Stomach (tissue), 9 donors: ENCODE results near the gene HLA-E. TPM values are rescaled to one million over a fixed set of nuclear protein-coding genes. Genes with fewer than 3 reads are reported as not detected.
A peak's percentile ranks its signal among the peaks of the same experiment; 100 is the strongest.

Experiments used
- DNase-seq, 2 donors: peaks; one replicate each; pipeline versions ENCODE4 v3.0.0 to v3.0.0-alpha.2; 2013 to 2019
- H3K27ac ChIP-seq, 5 donors: fragments of 200-600 bp in 4 of 5; sonication (generic) in 4 of 5; one replicate each; pipeline ENCODE4 v1.5.1; 2013 to 2019; ENCODE audit warnings: mild to moderate bottlenecking in 1 of 5, moderate library complexity in 1 of 5
- H3K27me3 ChIP-seq, 3 donors: fragments of 200-600 bp; sonication (generic); one replicate each; pipeline ENCODE4 v1.5.1; 2017 to 2019; ENCODE audit warnings: mixed run types in 1 of 3
- H3K36me3 ChIP-seq, 4 donors: fragments of 200-600 bp; sonication (generic); 1 replicate in 3 of 4; 2 replicates in 1 of 4; pipeline ENCODE4 v1.5.1; 2016 to 2019
- H3K4me1 ChIP-seq, 4 donors: fragments of 200-600 bp; sonication (generic); one replicate each; pipeline ENCODE4 v1.5.1; 2016 to 2019
- H3K4me3 ChIP-seq, 4 donors: fragments of 200-600 bp; sonication (generic) in 3 of 4; one replicate each; pipeline ENCODE4 v1.5.1; 2016 to 2019; ENCODE audit warnings: mild to moderate bottlenecking in 1 of 4
- H3K9me3 ChIP-seq, 4 donors: fragments of 200-600 bp; sonication (generic); one replicate each; pipeline ENCODE4 v1.5.1; 2016 to 2019
- CTCF ChIP-seq, 7 experiments: fragments of 450-650 bp in 4 of 7; fragments of 200-600 bp in 3 of 7; sonication (generic) in 3 of 7; IDR thresholded peaks; one replicate each; pipeline ENCODE4 v1.5.1; 2016 to 2019; ENCODE audit warnings: antibody characterized with exemption in 7 of 7, control low read depth in 2 of 7, mild to moderate bottlenecking in 1 of 7
- EP300 ChIP-seq: sonication (generic); formaldehyde crosslinking; IDR thresholded peaks from one replicate; pipeline ENCODE4 v1.6.1; 2017; ENCODE audit warnings: antibody characterized with exemption
- POLR2A ChIP-seq, 4 donors: fragments of 450-650 bp; IDR thresholded peaks; one replicate each; pipeline ENCODE4 v1.6.1; 2016; ENCODE audit warnings: antibody characterized with exemption in 4 of 4, control low read depth in 2 of 4, mild to moderate bottlenecking in 1 of 4, moderate library complexity in 1 of 4
- POLR2AphosphoS5 ChIP-seq, 3 donors: sonication (generic); formaldehyde crosslinking; IDR thresholded peaks; one replicate each; pipeline ENCODE4 v1.6.1; 2016; ENCODE audit warnings: antibody characterized with exemption in 3 of 3
- WGBS, 5 donors: extraction: QIAGEN DNeasy Blood & Tissue Kit in 3 of 5; methylation state at CpG; one replicate each; pipeline versions ENCODE4 v1.1.5 to v1.1.7; 2013 to 2018; 5-methylcytosine and 5-hydroxymethylcytosine counted together
- intact Hi-C: fragments of 100-400 bp; cut with DNase I; formaldehyde crosslinking; loops from one replicate; pipeline ENCODE4 v1.15.1; 2023; ENCODE audit warnings: low total_unique reads
- polyA plus RNA-seq, 3 donors: library from polyadenylated mRNA; stranded (reverse); fragments of 200-250 nt; gene quantifications; one replicate each; pipeline ENCODE4 v1.2.3, GENCODE V29; 2013
- total RNA-seq, 5 donors: library from RNA; depleted of rRNA; stranded (reverse); fragments of >200 nt; gene quantifications; one replicate each; pipeline versions ENCODE4 v1.1.0 to v1.2.3, GENCODE V29; 2014 to 2016
- donor health status: healthy with polysubstance abuse.
- donor health status: Bipolar disorder and iron deficiency.
- donor health status: healthy.

Gene HLA-E
- total and polyA plus RNA-seq, 8 donors = 120 to 566 (median 245) TPM

- 51 to 71% (median 62%) methylated on average over 4 to 8 of the region's 8 CpGs for WGBS, 5 donors
- TF ChIP-seq EP300 = no peak
- TF ChIP-seq CTCF (IDR thresholded peaks at IDR 0.05) = no peak
- TF ChIP-seq POLR2AphosphoS5 (IDR thresholded peaks at IDR 0.05) = no peak
- no peak for TF ChIP-seq POLR2A (IDR thresholded peaks at IDR 0.05)
- DNase-seq = no peak
- Histone ChIP-seq H3K36me3 (no peaks in the 10 kb centered on the region), H3K27ac (no peak overlapping the region), H3K27me3 (peaks cover 0 to 100% (median 57%) of the 10 kb centered on the region in 3 donors), H3K4me3 (no peak overlapping the region), H3K9me3 (no peaks in the 10 kb centered on the region), H3K4me1 (peaks cover 0 to 4% (median 0%) of the 10 kb centered on the region in 4 donors)
- intact Hi-C loops = no loop called here
Observed at GRCh38 chr6:30444451-30444742, 44.9 kb upstream of the HLA-E start.

- intact Hi-C loops = no loop called here
- no peaks in the 10 kb centered on the region for H3K36me3 ChIP-seq
- no peak overlapping the region for H3K27ac ChIP-seq
- 63 to 73% (median 69%) methylated on average over 2 of the region's 2 CpGs for WGBS, 5 donors
- TF ChIP-seq EP300 (no peak), CTCF (IDR thresholded peaks at IDR 0.05) (no peak), POLR2AphosphoS5 (IDR thresholded peaks at IDR 0.05) (no peak), POLR2A (IDR thresholded peaks at IDR 0.05) (no peak)
- H3K9me3 ChIP-seq = no peaks in the 10 kb centered on the region
- no peak for DNase-seq
- H3K27me3 ChIP-seq = peaks cover 0 to 100% (median 70%) of the 10 kb centered on the region in 3 donors
- no peak overlapping the region for H3K4me3 ChIP-seq
- peaks cover 5 to 14% (median 12%) of the 10 kb centered on the region in 4 donors for H3K4me1 ChIP-seq
Observed at GRCh38 chr6:30446259-30446658, 43.0 kb upstream of the HLA-E start.

GRCh38 chr6:30447237-30447636 lies 42.1 kb upstream of the HLA-E start:
- no peaks in the 10 kb centered on the region for H3K36me3 ChIP-seq
- no peak overlapping the region for H3K27ac ChIP-seq
- H3K4me3 ChIP-seq = no peak overlapping the region
- peaks cover 11 to 21% (median 17%) of the 10 kb centered on the region in 4 donors for H3K4me1 ChIP-seq
- TF ChIP-seq EP300 (no peak), POLR2AphosphoS5 (IDR thresholded peaks at IDR 0.05) (no peak), CTCF (IDR thresholded peaks at IDR 0.05) (no peak), POLR2A (IDR thresholded peaks at IDR 0.05) (no peak)
- peak in 1 of 2 donors; percentile 20 for DNase-seq
- intact Hi-C loops = no loop called here
- no peaks in the 10 kb centered on the region for H3K9me3 ChIP-seq
- peaks cover 3 to 100% (median 72%) of the 10 kb centered on the region in 3 donors for H3K27me3 ChIP-seq
- 0 to 6% (median 2%) methylated on average over 2 of the region's 2 CpGs for WGBS, 5 donors

GRCh38 chr6:30450548-30450908 lies 38.8 kb upstream of the HLA-E start:
- Histone ChIP-seq H3K4me1 (peaks cover 16 to 31% (median 24%) of the 10 kb centered on the region in 4 donors), H3K4me3 (peak overlapping the region in 2 of 4 donors; percentile 19 to 32), H3K27me3 (peaks cover 13 to 96% (median 77%) of the 10 kb centered on the region in 3 donors), H3K36me3 (no peaks in the 10 kb centered on the region), H3K9me3 (no peaks in the 10 kb centered on the region), H3K27ac (no peak overlapping the region)
- TF ChIP-seq POLR2A (IDR thresholded peaks at IDR 0.05) (no peak), EP300 (no peak), CTCF (IDR thresholded peaks at IDR 0.05) (no peak), POLR2AphosphoS5 (IDR thresholded peaks at IDR 0.05) (no peak)
- DNase-seq = no peak
- intact Hi-C loops = no loop called here
- WGBS, 5 donors = 15 to 37% (median 23%) methylated on average over 9 of the region's 9 CpGs
